Epidermal melanocyte (primary cell): ENCODE data around the gene CADM2.

Experiments used
- DNase-seq: peaks from one replicate; pipeline ENCODE4 v3.0.0; 2011; ENCODE audit warnings: low spot score; ENCODE audit not compliant: insufficient read length

Gene CADM2

GRCh38 chr3:84984429-84984828, 25.6 kb downstream of the CADM2 start:
- no peak for DNase-seq

GRCh38 chr3:84985795-84986194, 27.0 kb downstream of the CADM2 start:
- DNase-seq, result no peak

- DNase-seq, result no peak
These were observed 29.1 kb downstream of the CADM2 start for GRCh38 chr3:84987706-84988504.

GRCh38 chr3:84989102-84989501, 30.3 kb downstream of the CADM2 start:
- DNase-seq, result no peak

GRCh38 chr3:84991422-84991900, 32.7 kb downstream of the CADM2 start:
- DNase-seq, result no peak

GRCh38 chr3:84993956-84994355, 35.2 kb downstream of the CADM2 start:
- DNase-seq, result no peak

GRCh38 chr3:84998545-84998944, 39.8 kb downstream of the CADM2 start:
- no peak for DNase-seq

- no peak for DNase-seq
These were observed 44.7 kb downstream of the CADM2 start for GRCh38 chr3:85003479-85003878.

GRCh38 chr3:85004147-85004546, 45.4 kb downstream of the CADM2 start:
- no peak for DNase-seq

GRCh38 chr3:85005946-85006345, 47.2 kb downstream of the CADM2 start:
- no peak for DNase-seq

- DNase-seq, result no peak
These were observed 48.7 kb downstream of the CADM2 start for GRCh38 chr3:85007195-85008094.

- no peak for DNase-seq
These were observed 62.0 kb downstream of the CADM2 start for GRCh38 chr3:85020828-85021227.

- DNase-seq, result no peak
These were observed 71.3 kb downstream of the CADM2 start for GRCh38 chr3:85030052-85030451.

- DNase-seq, result no peak
These were observed 78.4 kb downstream of the CADM2 start for GRCh38 chr3:85037203-85037602.

- no peak for DNase-seq
These were observed 82.2 kb downstream of the CADM2 start for GRCh38 chr3:85041001-85041400.

GRCh38 chr3:85041562-85042055, 82.8 kb downstream of the CADM2 start:
- DNase-seq, result no peak

GRCh38 chr3:85050821-85051220, 92.0 kb downstream of the CADM2 start:
- no peak for DNase-seq

GRCh38 chr3:85051786-85052185, 93.0 kb downstream of the CADM2 start:
- no peak for DNase-seq

- DNase-seq, result no peak
These were observed 94.8 kb downstream of the CADM2 start for GRCh38 chr3:85053626-85054025.

- DNase-seq, result no peak
These were observed 95.8 kb downstream of the CADM2 start for GRCh38 chr3:85054579-85054978.

- no peak for DNase-seq
These were observed 110.1 kb downstream of the CADM2 start for GRCh38 chr3:85068911-85069310.

GRCh38 chr3:85074003-85074402, 115.2 kb downstream of the CADM2 start:
- no peak for DNase-seq
